ENCODE measurements around the gene INPP5D. TPM values are rescaled to one million over a fixed set of nuclear protein-coding genes. Genes with fewer than 3 reads are reported as not detected.

Gene INPP5D
- total RNA-seq, 1 experiment from 2014 or later, result not detected

GRCh38 chr2:233087713-233088112 is 27.6 kb downstream of the INPP5D start:
- no peaks in the 10 kb centered on the region for H3K9me3 Mint-ChIP-seq (ENCODE audit: low read depth, unreplicated experiment)
- CTCF ChIA-PET, result interaction anchor here (1.0 kb wide), 1 partner anchor 44 kb away, joined by 3 read pairs; no protein-coding TSS in a partner anchor
- H3K27ac Mint-ChIP-seq (ENCODE audit: unreplicated experiment), result no peak overlapping the region
- H3K4me1 Mint-ChIP-seq (ENCODE audit: low read depth, unreplicated experiment), result no peaks in the 10 kb centered on the region
- H3K4me3 Mint-ChIP-seq (ENCODE audit: low read depth, unreplicated experiment), result no peak overlapping the region
- H3K27me3 Mint-ChIP-seq (ENCODE audit: unreplicated experiment), result peaks cover 29% of the 10 kb centered on the region
- intact Hi-C loops (cut with micrococcal nuclease; ENCODE audit: unreplicated experiment), result no loop called here
- no TSS peak for BruUV-seq (replicated peaks)
- TF ChIP-seq CTCF (IDR thresholded peaks at IDR 0.05; ENCODE audit: unreplicated experiment), result no peak
- no peaks in the 10 kb centered on the region for H3K36me3 Mint-ChIP-seq (ENCODE audit: insufficient read depth, unreplicated experiment)
- no peak for DNase-seq

GRCh38 chr2:233088972-233089345 is 28.8 kb downstream of the INPP5D start:
- Mint-ChIP-seq H3K27me3 (ENCODE audit: unreplicated experiment) (peaks cover 27% of the 10 kb centered on the region), H3K4me3 (ENCODE audit: low read depth, unreplicated experiment) (no peak overlapping the region), H3K27ac (ENCODE audit: unreplicated experiment) (no peak overlapping the region), H3K36me3 (ENCODE audit: insufficient read depth, unreplicated experiment) (no peaks in the 10 kb centered on the region), H3K4me1 (ENCODE audit: low read depth, unreplicated experiment) (no peaks in the 10 kb centered on the region), H3K9me3 (ENCODE audit: low read depth, unreplicated experiment) (no peaks in the 10 kb centered on the region)
- DNase-seq, result no peak
- intact Hi-C loops (cut with micrococcal nuclease; ENCODE audit: unreplicated experiment), result no loop called here
- BruUV-seq (replicated peaks), result no TSS peak
- CTCF ChIA-PET, result no interaction called here
- no peak for TF ChIP-seq CTCF (IDR thresholded peaks at IDR 0.05; ENCODE audit: unreplicated experiment)

GRCh38 chr2:233089851-233090250 is 29.7 kb downstream of the INPP5D start:
- TF ChIP-seq CTCF (IDR thresholded peaks at IDR 0.05; ENCODE audit: unreplicated experiment), result no peak
- Mint-ChIP-seq H3K36me3 (ENCODE audit: insufficient read depth, unreplicated experiment) (no peaks in the 10 kb centered on the region), H3K4me3 (ENCODE audit: low read depth, unreplicated experiment) (no peak overlapping the region), H3K27ac (ENCODE audit: unreplicated experiment) (no peak overlapping the region), H3K27me3 (ENCODE audit: unreplicated experiment) (peaks cover 27% of the 10 kb centered on the region), H3K4me1 (ENCODE audit: low read depth, unreplicated experiment) (no peaks in the 10 kb centered on the region), H3K9me3 (ENCODE audit: low read depth, unreplicated experiment) (no peaks in the 10 kb centered on the region)
- DNase-seq, result no peak
- CTCF ChIA-PET, result interaction anchor here (0.7 kb wide), 1 partner anchor 153 kb away, joined by 3 read pairs; no protein-coding TSS in a partner anchor
- intact Hi-C loops (cut with micrococcal nuclease; ENCODE audit: unreplicated experiment), result no loop called here
- BruUV-seq (replicated peaks), result no TSS peak

- intact Hi-C loops (cut with micrococcal nuclease; ENCODE audit: unreplicated experiment), result no loop called here
- BruUV-seq (replicated peaks), result no TSS peak
- Mint-ChIP-seq H3K4me3 (ENCODE audit: low read depth, unreplicated experiment) (no peak overlapping the region), H3K27ac (ENCODE audit: unreplicated experiment) (no peak overlapping the region), H3K27me3 (ENCODE audit: unreplicated experiment) (peaks cover 27% of the 10 kb centered on the region), H3K9me3 (ENCODE audit: low read depth, unreplicated experiment) (no peaks in the 10 kb centered on the region), H3K4me1 (ENCODE audit: low read depth, unreplicated experiment) (no peaks in the 10 kb centered on the region), H3K36me3 (ENCODE audit: insufficient read depth, unreplicated experiment) (no peaks in the 10 kb centered on the region)
- CTCF ChIA-PET, result interaction anchor here (0.6 kb wide), 1 partner anchor 351 kb away, joined by 3 read pairs; no protein-coding TSS in a partner anchor
- TF ChIP-seq CTCF (IDR thresholded peaks at IDR 0.05; ENCODE audit: unreplicated experiment), result no peak
- DNase-seq, result no peak
These were observed 30.7 kb downstream of the INPP5D start for GRCh38 chr2:233090879-233091278.

All from Calu3 (cell line).